Measurements from ENCODE around the gene B3GNT3.

The B3GNT3 gene

DNA sequence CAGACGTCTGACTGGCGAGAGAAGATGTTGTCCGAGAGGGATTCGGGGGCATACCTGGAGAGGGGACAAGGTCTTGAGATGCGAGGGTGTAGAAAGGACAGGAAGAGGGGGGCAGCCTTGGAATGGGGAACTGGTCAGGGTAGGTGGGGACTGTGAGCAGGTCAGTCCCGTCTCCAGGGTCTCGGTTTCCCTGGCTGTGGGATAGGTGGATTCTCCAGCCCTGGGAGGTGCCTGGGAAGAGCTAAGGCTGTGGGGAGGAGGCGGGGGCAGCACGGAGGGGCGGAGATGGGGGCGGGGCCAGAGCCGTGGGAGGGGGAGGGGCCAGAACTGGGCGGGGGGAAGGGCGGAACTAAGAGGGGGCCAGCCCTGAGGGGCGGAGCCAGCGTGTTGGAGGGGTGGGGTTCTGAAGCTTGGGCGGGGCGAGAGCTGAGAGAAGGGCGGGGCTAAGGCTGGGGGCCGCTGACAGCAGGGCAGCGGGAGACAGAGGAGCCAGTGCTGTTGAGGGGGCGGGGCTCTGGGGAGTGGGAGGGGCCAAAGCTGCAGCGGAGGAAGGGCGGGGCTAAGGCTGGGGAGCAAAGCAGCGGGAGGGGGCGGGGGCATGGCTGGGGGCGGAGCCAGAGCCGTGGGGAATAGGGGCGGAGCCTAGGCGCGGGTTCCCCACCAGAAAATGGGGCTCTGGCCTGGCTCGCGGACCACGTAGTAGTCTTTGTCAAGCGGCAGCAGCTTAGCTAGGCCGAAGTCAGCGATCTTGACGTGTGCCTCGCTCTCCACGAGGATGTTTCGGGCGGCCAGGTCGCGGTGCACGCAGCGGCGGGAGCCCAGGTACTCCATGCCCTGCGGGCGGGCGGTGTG is 35.9 kb downstream of the B3GNT3 start:
- in situ Hi-C loops (cut with HindIII; ENCODE audit: low sequenced_read_pairs) = loop anchor here (10.0 kb wide), 1 partner anchor 306 kb away; a partner anchor contains a TSS

DNA sequence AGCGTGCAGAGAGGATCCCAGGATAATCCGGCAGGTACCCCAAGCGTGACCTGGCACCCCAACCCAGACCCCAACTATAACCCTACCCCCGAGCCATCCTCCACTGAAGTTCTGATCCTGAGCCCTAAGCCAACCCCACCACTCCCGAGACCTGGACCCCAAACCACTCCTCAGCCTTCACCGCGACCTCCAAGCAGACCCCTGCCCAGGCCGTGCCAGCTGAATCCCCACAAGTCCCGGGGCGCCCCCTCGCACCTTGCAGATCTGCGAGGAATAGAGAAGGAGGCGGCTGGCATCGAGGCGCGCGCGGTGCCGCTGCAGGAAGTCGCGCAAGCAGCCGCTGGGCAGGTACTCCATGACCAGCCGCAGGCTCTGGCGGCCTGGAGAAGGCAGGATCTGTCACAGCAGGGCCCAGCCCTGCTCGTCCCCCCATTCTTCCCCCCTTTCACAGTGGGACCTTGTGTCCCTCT is 36.5 kb downstream of the B3GNT3 start:
- in situ Hi-C loops (cut with HindIII; ENCODE audit: low sequenced_read_pairs) = loop anchor here (10.0 kb wide), 1 partner anchor 307 kb away; a partner anchor contains a TSS

DNA sequence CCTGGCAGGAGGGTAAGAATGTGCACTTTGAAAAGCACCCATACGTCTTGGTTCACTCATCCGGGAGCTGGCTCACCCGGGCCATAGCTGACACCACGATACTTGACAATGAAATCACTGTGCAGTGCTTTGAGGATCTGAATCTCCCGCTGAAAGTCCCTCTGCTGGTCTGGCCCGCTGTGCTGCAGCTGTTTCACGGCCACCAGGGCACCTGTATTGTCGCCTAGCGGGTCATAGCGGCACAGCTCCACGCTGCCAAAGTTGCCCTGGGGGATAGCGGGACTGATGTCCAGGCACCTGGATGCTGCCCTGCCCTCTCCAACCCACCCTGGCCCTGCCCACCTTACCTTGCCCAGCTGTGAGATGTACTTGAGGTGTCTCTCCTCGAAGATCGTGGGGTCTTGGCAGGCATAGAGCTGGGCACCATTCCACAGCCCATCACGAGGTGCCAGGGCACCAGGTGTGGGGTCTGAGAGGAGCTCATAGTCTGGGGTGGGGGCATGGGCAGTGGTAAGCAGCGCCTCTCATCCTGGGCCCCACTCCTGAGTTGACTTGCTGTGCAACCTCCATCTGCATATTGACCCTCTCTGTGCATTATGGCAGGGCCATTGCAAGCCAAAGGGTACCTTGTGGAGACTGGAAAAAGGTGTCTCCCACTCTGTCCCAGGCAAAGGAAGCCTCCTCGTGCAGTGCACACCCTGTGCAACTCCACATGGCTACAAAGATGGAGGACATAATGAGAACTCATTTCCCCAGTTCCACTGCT is 37.7 kb downstream of the B3GNT3 start:
- in situ Hi-C loops (cut with HindIII; ENCODE audit: low sequenced_read_pairs) = loop anchor here (10.0 kb wide), 1 partner anchor 308 kb away; a partner anchor contains a TSS

DNA sequence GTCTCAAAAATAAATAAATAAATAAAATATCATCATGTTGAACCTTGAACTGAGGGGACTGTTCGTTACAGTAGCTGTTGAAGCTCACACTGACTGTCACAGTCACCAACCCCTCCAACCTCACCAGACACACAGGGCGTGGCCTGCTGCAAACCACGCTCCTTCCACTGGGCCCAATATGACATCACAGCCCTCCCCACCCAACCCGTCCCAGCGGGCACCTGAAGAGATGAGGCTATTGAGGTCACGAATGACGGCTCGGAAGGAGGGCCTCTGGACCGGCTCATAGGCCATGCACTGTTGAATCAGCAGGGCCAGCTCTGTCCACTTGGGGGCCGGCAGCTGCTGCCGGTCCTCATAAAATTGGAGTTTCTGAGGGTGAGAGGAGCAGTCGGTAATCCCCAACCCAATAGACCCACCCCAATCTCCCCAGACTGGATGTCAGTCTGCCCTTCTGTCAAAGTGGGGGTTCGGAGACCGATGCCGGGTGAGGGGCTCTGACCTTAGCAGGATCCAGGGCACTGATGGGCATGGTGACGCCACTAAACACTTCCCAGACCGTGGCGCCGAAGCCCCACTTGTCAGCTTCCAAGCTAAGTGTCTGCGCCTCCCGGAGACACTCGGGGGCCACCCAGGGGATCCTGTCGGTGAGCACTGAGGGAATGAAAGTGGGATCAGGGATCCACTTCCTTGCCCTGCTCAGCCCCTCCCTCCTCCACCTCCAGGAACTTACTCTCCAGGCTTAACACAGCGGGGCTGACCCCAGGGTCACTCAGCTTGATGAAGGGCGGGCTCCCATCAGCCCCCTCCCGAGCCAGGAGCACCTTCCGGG is 39.6 kb downstream of the B3GNT3 start:
- in situ Hi-C loops (cut with HindIII; ENCODE audit: low sequenced_read_pairs) = loop anchor here (10.0 kb wide), 1 partner anchor 310 kb away; a partner anchor contains a TSS

DNA sequence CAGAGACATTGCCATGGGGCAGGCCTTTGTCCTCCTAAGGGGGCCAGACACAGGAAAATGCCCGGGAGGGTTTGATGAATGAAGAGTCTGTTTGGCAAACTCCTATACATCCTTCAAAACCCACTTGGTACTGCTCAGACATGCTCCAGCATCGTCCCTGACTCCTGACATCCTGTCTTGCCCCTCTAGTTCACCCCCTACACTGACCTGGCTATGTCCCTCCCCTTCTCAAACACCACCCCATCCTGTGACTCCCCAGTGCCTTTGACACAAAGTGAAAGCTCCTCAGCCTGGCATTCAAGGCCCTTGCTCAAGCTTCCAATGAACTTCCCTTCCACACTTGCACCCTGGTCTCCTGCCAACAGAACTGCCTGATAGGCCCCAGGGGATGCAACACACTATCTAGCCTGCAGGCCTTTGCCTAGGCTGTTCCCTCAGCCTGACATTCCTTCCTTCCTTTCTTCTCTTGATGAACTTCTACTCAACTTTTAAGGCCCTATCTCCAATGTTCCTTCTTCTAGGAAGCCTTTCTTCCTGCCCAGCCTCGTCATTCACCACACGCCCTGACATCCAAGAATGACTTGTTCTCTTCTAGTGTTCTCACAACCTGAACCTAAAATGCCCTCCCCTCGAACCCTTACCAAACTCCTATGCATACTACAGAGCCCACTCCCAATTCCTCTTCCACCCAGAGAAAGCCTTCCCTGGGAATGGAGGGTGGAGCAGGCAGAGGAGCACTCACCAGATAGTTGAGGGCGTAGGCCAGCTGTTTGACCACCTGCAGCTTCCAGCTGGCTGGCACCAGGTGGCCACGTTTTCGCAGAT is 40.5 kb downstream of the B3GNT3 start:
- in situ Hi-C loops (cut with HindIII; ENCODE audit: low sequenced_read_pairs) = loop anchor here (10.0 kb wide), 1 partner anchor 311 kb away; a partner anchor contains a TSS

DNA sequence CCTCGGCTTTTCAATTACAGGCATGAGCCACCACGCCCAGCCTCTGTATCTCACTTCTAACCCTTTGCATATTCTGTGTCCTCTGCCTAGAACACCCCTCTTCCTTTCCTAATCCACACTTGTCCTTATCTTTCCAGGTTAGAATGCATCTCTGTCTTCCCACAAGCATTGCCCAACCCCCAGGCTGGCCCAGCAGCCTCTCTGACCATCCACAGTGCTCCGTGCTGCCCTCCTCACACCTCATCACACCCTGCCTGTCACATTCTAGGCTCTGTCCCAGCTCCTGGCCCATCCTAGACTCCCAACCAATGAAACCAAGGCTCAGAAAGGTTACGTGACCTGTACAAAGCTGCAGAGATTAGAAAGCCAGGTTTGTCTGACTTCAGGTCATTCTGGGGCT is 41.6 kb downstream of the B3GNT3 start:
- in situ Hi-C loops (cut with HindIII; ENCODE audit: low sequenced_read_pairs) = loop anchor here (10.0 kb wide), 1 partner anchor 312 kb away; a partner anchor contains a TSS

DNA sequence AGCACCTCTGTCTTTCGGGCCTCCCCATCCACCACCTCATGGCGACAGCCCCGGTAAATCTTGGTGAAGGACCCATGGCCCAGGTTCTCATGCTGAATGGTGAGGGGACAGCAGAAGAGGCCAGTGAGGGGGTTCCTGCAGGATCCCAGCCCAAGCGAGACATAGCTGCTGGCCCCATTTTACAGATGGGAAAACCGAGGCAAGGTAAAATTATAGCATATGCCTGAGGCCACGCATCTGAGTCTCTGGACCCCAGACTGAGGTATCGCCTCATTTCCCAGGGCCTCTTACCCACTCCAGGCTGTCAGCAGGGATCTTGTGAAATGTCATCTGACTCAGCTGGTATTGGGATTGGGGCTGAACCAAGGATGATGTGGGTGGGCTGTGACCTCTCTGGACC is 43.0 kb downstream of the B3GNT3 start:
- in situ Hi-C loops (cut with HindIII; ENCODE audit: low sequenced_read_pairs) = loop anchor here (10.0 kb wide), 1 partner anchor 313 kb away; a partner anchor contains a TSS

DNA sequence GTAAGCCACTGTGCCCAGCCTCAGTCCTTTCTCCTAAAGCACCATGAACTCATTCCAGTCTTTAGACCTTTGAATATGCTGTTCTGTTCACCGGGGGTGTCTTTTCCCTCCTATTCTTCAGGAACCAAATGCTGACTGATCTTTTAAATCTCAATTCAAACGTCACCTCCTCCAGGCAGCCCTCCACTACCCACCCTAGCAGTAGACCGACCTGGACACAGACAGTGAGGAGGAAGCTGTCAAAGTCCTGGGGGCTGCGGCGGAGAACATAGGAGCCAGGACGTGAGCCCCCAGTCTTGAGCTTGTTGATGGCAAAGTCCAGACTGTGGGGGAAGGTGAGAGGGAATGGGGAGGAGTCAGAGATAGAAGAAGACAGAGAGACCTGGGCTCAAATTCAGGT is 45.1 kb downstream of the B3GNT3 start:
- in situ Hi-C loops (cut with HindIII; ENCODE audit: low sequenced_read_pairs) = no loop called here

DNA sequence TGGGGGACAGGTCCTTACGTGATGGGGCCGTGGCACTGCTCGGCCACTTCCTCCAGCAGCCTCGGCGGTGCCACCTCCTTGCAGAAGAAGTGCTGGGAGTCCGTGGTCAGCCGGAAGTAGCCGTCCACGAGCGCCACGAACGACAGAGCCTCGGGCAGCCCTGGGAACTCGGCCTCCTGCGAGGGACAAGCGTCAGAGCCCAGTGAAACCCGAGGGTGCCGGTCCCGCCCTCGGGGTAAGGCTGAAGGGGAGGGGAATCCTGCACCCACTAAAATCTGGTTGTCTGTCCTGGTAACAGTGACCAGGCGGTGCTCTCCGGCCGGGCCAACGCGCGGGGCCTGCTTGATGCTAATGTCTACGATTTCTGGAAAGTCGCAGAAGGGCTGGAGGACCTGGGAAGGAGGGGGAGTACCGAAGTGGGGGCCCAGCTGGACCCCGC is 46.5 kb downstream of the B3GNT3 start:
- in situ Hi-C loops (cut with HindIII; ENCODE audit: low sequenced_read_pairs) = no loop called here

DNA sequence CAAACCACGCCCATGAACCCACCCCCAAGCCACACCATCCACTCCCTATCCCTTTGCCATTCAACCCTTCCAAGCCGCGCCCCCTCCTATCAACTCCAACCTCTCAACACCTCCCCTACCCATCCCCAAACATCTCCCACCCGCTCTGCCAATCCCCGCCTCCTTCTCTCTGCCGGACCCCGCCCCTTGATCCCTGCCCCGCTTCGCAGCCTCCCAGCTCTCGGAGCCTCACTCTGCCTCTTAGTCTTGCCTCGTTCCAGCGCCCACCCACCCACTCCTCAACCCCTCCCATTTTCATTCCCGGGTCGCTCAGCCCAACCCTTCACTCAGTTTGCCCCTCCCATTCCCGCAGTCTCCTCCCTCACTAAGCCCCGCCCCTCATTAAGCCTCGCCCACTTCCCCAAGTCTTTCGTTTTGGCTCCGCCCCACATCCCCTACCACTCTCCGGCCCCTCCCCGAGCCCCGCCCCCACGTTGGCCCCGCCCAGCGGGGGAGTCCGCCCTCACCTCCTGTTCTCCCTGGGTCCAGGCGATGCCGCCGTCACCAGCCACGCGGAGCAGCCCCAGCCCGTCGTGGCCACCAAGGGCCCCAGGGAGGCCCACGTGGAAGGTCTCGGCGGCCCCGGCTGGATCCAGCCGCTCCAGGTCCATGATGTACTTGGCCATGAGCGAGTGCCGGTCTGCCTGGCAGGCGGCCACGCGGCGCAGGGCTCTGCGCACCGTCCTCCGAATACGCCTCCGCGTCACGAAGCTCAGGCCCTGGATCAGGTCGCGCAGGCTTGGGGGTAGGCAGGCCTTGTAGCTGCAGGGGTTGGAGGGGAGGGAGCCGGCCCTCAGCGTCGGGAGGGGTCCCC is 47.1 kb downstream of the B3GNT3 start:
- in situ Hi-C loops (cut with HindIII; ENCODE audit: low sequenced_read_pairs) = no loop called here

DNA sequence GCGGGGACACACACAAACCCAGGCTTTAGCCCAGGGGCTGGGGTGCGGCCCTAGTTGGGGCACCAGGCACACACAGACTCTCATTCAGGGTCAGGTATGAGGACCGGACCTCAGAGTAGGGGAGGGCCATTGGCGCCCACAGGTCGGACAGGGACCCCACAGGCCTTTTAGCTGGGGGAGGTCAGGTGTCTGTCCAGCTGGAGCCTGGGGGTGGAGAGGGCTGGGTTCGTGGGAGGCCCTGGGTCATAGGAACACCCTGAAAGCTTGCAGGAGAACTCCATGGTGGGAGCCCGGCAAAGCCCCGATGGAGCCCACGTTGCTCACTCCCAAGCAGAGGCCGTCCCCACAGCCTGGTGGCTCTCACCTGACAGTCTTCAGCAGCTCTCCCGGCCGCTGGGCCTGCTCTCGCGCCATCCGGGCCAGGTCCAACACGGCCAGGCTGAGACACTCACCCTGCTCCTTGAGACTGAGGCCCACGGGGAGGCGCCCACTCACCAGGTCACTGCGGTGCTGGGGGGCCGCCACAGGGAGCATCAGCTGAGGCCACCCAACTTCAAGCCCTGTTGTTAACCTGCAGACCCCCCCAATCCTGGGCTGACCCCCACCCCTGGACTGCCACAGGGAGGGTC is 47.8 kb downstream of the B3GNT3 start:
- in situ Hi-C loops (cut with HindIII; ENCODE audit: low sequenced_read_pairs) = no loop called here

DNA sequence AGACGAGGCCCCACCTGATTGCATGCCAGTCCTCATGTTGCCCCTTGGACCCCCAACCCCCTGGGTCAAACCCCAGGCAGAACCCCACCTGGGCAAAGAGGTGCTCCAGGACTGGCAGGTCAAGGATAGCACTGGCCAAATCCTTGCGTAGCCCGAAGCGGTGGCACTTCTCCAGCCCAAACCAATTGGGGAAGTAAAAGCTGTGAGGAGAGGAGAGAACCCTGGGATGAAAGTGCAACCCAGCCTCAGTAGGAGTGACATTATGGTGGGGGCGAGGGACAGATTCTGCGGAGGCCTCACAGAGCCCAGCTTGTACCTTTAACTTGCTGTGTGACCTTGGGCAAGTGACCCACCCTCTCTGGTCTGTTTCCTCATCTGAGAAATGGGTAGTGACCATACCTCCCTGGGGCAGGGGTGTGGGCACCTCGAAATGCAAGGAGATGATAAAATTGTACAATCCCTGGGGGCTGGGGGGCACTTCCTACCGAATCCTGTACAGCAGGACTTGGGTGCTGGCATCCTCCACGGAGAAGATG is 48.4 kb downstream of the B3GNT3 start:
- in situ Hi-C loops (cut with HindIII; ENCODE audit: low sequenced_read_pairs) = no loop called here

DNA sequence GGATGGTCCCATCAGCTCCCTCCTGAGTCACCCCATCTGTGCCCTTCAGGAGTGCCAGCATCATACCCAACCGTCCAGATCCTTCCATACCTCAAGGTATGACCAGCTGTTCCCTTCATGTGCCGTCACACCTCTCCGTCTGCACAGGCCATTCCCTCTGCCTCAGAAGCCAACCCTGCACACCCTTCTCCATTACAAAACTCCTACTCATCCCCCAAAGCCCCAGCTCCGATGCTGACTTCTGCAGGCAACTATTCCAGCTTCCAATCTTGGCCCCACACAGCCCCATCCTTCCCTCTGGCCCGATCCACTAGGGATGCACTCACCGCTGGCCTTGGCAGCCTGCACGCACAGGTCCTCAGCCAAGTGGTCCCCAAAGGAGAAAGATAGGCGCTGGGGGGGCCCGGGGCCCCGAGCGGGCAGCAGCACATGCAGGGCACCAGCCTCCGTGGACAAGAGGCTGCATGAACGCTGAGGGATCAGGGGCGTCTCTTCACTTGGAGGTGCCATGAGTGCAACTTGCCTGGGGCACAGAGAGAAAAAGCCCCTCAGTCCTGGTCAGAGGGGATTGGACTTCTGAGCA is 49.1 kb downstream of the B3GNT3 start:
- in situ Hi-C loops (cut with HindIII; ENCODE audit: low sequenced_read_pairs) = no loop called here

DNA sequence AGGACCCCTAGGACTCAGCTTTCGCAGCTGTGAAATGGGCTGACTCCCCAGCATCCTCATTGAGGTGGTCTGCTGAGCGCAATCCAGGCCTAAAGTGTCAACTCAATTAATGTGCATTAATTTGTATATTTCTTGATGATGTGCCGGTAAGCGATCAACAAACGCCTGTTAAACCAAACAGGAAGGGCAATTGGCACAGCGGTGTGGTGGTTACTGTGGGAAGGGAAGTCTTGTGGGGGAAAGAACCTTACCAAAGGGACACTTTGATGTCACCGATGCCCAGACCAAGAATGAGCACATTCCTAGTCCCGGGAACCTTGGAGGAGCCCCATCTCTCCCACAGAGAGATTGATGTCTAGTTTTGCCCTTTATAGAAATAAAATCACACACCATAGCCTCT is 51.2 kb downstream of the B3GNT3 start:
- in situ Hi-C loops (cut with HindIII; ENCODE audit: low sequenced_read_pairs) = no loop called here

DNA sequence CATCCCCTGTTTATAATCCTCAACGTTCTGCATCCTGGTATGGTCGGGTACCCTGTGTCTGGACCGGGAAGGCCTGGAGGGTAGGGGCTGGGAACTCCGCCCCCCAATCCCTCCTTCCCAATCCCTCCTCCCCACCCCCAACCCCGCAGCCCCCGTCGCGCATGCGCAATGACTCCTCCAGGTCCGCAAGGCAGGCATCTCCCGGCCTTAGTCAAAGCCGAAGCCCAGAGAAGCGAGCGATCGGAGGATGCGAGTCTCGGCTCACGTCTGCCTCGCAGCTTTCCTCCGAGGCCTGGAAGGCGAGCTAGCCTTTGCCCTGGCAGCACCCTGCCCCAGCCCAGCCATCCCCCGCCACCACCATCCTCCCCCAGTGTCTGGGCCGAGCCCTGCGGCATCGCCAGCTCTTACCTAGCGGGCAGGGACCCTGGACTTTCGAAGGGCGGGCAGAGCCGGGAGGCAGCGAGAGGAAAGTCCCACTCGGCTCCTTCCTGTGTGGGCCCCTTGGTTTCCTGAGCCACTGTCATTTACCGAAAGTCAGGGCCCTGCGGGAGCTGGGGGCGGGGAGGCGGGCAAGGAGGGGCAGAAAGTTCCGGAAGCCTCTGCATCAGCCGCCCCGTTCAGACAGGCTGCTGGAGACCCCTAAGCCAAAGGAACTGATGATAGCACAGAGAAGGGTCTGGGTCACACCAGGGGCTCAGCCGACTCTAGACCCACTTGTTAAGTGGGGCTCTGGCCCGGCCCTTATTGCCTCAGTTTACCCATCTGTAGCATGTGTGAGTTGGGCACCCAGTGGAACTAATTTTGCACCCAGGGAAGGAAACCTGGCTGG is 52.8 kb downstream of the B3GNT3 start, which contains the start of gene JAK3:
Gene JAK3 (minus strand): TSS at position 445 of the 829 bp plus-strand sequence. CDS start 3,565 bp downstream, outside the sequence.
- in situ Hi-C loops (cut with HindIII; ENCODE audit: low sequenced_read_pairs) = no loop called here

DNA sequence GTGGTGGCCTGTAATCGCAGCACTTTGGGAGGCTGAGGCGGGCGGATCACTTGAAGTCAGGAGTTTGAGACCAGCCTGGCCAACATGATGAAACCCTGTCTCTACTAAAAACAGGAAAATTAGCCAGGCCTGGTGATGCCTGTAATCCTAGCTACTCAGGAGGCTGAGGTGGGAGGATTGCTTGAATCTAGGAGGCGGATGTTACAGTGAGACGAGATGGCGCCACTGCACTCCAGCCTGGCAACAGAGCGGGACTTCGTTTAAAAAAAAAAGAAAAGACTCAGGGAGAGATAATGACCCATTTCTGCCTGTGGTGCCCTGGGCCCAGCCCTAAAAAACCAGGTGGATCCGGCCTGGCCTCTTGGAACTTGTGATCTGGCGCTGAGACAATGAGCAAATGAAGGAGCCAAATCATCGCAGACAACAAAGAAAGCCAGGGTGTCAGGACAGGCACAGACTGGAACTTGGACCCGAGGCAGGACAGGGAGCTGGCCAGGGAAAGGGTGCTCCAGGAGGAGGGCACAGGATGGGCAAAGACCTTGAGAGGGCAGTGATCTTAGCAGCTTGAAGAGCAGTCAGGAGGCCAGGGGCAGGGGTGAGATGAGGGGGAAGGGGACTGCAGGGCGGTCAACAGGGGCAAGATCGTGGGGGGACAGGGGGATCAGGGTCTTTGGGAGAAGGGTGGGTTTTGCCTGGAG is 53.8 kb downstream of the B3GNT3 start:
- in situ Hi-C loops (cut with HindIII; ENCODE audit: low sequenced_read_pairs) = no loop called here

Measured in endothelial cell of hepatic sinusoid (primary cell).